Measurements from ENCODE around the gene AGPAT4.

Gene AGPAT4

DNA sequence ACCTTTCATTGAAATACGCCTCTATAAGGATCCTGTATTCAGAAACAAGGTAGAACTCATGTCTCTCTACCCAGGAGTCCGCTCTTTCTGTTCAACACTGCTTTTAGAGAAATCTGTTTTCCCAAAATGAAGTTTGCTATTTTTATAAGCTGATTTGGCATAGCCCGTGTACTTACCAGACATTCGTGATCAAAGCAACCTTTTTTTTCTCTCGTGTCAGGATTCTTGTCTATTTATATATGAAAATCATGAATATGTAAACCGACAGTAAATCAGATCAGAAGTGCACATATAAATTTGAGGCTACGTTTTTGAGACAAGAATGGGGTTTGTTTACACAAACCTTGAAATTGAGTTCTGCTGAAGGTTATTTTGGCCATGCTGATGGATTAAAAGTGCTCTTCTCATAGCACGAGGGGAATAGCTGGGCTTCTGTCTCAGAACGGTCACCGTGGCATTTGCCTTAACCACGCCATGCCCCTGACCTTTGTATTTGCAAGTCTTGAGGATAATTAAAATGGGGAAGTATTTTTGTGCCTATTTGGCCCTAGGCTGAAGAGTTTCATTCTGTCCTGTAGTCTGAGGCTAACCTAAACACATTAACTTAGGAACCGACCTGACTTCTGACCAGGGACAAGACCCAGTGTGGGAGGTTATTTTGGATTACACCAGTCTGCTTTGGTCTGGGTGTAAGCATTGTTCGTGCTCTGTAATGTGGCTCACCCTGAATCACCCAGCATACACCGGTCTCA is 163.7 kb downstream of the AGPAT4 start:
- Histone ChIP-seq H3K4me3 (no peak overlapping the region), H3K9me3 (no peaks in the 10 kb centered on the region), H3K4me1 (no peaks in the 10 kb centered on the region), H3K36me3 (replicated peaks) (peaks cover 27% of the 10 kb centered on the region), H3K27me3 (ENCODE audit: low read depth) (no peaks in the 10 kb centered on the region)
- no peak for DNase-seq (ENCODE audit: low spot score in 2 of 2)
- in situ Hi-C loops (cut with MboI; ENCODE audit: low sequenced_read_pairs): no loop called here

DNA sequence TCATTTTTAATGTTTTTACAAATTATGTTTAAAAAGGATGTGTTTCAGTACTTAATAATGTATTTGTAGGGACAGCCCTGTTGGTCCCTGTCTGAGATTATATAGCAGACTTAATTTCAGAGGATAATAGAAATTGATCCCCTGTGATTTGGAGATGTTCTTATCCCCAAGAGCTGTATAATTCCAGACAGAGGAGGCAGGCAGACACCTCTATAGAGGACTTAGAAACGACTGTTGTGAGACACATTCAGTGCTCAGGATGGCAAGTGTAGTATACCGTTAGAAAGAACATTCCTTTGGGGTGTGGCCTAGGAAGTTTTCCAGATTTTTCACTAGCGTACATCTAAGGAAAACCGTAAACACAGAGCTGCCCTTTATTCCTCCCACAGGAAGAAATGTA is 164.5 kb downstream of the AGPAT4 start:
- peaks cover 27% of the 10 kb centered on the region for H3K36me3 ChIP-seq (replicated peaks)
- in situ Hi-C loops (cut with MboI; ENCODE audit: low sequenced_read_pairs): no loop called here

DNA sequence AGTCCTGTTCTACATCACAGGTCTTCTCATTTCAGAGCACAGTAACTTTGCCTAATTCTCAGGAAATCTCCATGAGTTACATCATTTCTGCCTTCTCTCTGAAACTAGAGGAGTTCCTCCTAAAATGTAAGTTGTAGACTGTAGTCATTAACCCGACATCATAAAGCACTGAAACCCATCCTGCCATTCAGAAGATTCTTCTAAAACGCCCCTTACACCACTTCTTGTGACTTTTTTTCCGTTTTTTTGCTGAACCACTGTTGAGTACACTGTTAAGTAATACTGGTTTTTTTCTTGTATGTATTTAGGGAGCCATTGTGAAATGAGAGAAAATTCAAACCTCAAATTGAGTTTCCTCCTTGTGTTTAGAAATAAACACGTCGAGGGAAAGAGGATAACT is 164.9 kb downstream of the AGPAT4 start:
- Histone ChIP-seq H3K4me1 (no peaks in the 10 kb centered on the region), H3K27me3 (ENCODE audit: low read depth) (no peaks in the 10 kb centered on the region), H3K4me3 (no peak overlapping the region), H3K9me3 (no peaks in the 10 kb centered on the region), H3K36me3 (replicated peaks) (peaks cover 27% of the 10 kb centered on the region)
- no peak for DNase-seq (ENCODE audit: low spot score in 2 of 2)
- in situ Hi-C loops (cut with MboI; ENCODE audit: low sequenced_read_pairs): no loop called here

More for the DNA sequence above, 164.5 kb downstream of the AGPAT4 start:
- H3K4me3 ChIP-seq: no peak overlapping the region
- no peaks in the 10 kb centered on the region for H3K9me3 ChIP-seq
- no peak for DNase-seq (ENCODE audit: low spot score in 2 of 2)
- no peaks in the 10 kb centered on the region for H3K4me1 ChIP-seq
- no peaks in the 10 kb centered on the region for H3K27me3 ChIP-seq (ENCODE audit: low read depth)

DNA sequence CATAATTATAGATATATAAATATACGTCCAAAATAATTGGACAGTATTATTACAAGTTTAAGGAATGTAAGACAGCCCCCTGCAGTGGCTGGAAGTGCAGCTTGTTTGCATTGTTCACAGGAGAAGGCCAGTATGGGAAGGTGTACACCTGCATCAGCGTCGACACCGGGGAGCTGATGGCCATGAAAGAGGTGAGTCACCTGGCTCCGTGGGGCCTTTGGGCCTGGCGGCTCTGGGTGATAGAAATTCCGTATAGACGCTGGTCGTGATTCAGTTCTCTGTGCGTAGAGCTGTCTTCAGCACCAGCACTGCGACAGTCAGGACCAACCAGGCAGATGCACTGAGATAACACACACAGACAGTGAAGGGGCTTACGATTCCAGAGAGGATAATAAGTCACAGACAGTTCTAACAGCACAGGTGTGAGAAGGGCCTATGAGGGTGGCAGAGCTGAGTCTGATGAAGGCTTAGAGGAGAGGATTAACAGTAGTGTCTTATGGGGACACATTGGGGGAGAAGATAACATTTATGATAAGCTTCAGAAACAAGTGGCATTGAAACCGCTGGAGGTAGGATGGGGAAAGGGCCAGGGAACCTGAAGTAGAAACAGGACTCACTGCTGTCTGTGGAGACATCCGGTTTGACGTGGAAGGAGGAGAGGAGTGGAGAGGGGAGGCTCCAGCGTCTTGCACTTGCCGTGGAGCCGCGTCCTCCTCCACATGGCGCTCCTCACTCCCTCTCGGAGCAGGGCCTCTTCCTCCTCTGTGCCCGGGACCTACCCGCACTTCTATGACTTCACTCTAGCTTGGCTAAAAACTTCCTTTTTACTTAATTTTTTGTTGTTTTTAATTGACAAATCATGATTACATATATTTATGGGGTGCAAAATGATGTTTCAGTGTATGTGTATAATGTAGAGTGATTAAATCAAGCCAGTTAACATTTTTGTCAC is 165.8 kb downstream of the AGPAT4 start:
- H3K36me3 ChIP-seq (replicated peaks): peaks cover 27% of the 10 kb centered on the region

DNA sequence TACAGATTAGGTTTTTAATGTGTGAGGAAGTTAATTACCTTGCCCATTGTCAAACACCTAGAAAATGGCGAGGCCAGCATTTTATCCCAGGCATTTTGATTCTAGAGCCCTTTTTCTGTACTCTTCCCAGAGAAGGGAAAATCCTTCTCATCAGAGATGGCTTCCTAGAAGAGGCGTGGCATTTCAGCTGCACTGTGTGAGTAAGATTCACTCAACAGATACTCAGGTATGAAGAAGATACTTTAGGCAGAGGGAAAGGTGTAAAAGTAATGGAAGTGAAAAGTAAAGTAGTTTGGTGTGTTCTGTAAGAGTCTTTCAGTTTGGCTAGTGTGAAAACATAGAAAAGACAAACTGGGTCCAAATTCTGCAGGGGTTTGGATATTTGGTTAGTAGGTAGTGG is 168.5 kb downstream of the AGPAT4 start:
- H3K27me3 ChIP-seq (ENCODE audit: low read depth): no peaks in the 10 kb centered on the region
- H3K36me3 ChIP-seq (replicated peaks): peaks cover 27% of the 10 kb centered on the region
- no peaks in the 10 kb centered on the region for H3K4me1 ChIP-seq
- H3K9me3 ChIP-seq: no peaks in the 10 kb centered on the region
- in situ Hi-C loops (cut with MboI; ENCODE audit: low sequenced_read_pairs): no loop called here
- no peak overlapping the region for H3K4me3 ChIP-seq
- DNase-seq (ENCODE audit: low spot score in 2 of 2): no peak

More for the DNA sequence above, 165.8 kb downstream of the AGPAT4 start:
- no peaks in the 10 kb centered on the region for H3K27me3 ChIP-seq (ENCODE audit: low read depth)
- in situ Hi-C loops (cut with MboI; ENCODE audit: low sequenced_read_pairs): no loop called here
- H3K4me3 ChIP-seq: no peak overlapping the region
- no peaks in the 10 kb centered on the region for H3K9me3 ChIP-seq
- H3K4me1 ChIP-seq: no peaks in the 10 kb centered on the region
- no peak for DNase-seq (ENCODE audit: low spot score in 2 of 2)

DNA sequence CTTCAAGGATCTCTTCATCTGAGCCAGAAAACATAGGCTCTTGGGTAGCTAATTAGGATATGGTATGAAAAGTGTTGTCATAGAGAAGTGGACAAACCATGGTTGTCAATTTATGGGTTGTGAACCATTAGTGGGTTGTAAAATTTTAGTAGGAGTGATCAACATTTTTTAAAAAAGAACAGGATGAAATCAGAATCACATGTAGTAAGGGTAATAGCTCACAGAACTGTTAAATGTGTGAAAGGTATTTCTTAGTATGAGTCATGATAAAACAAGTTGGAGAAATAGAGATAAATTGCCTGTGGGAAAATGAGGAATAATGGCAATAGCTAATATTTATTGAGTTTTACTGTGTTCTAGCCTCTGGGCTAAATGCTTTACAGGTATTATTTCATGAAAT is 168.9 kb downstream of the AGPAT4 start:
- Histone ChIP-seq H3K9me3 (no peaks in the 10 kb centered on the region), H3K27me3 (ENCODE audit: low read depth) (no peaks in the 10 kb centered on the region), H3K4me1 (no peaks in the 10 kb centered on the region), H3K36me3 (replicated peaks) (peaks cover 25% of the 10 kb centered on the region), H3K4me3 (no peak overlapping the region)
- in situ Hi-C loops (cut with MboI; ENCODE audit: low sequenced_read_pairs): no loop called here
- DNase-seq (ENCODE audit: low spot score in 2 of 2): no peak

DNA sequence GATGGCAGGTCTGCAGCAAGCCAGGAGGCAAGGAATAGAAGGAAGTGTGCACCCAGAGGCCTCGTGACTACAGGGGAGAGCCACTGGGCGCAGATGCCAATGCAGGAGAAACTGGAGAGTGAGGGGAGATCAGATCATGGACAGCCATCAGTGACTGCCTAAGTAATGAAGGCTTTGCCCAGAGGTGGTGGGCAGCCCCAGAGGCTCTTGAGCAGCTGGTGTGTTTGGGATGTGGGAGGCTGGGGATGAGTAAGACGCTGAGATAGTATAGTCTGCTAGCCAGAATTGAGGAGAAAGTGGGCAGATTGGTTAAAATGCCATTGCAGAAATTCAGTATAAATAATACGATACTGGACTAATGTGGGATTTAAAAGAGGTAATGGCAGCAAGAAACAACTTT is 170.4 kb downstream of the AGPAT4 start:
- Histone ChIP-seq H3K27me3 (ENCODE audit: low read depth) (no peaks in the 10 kb centered on the region), H3K36me3 (replicated peaks) (peaks cover 17% of the 10 kb centered on the region), H3K4me3 (no peak overlapping the region), H3K4me1 (no peaks in the 10 kb centered on the region), H3K9me3 (no peaks in the 10 kb centered on the region)
- in situ Hi-C loops (cut with MboI; ENCODE audit: low sequenced_read_pairs): no loop called here
- DNase-seq (ENCODE audit: low spot score in 2 of 2): no peak

DNA sequence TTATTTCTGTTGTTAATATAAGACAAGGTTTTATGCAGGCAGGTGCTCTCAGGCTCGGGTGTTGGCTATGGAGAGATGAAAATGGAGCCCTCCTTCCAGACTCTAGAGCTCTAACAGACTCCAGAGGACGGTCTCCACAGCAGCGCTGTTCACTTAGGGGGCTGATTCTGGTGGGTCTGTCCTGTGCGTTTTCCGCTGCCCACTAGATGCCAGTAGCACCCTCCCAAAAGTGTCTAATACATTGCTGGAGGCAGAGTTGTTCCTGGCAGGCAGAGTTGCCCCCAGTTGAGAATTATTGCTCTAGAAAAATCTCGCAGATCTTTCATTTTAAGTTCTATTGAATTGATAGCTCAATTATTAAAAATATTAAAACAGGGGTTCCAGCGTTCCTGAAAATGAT is 172.3 kb downstream of the AGPAT4 start:
- Histone ChIP-seq H3K4me1 (no peaks in the 10 kb centered on the region), H3K27me3 (ENCODE audit: low read depth) (no peaks in the 10 kb centered on the region), H3K36me3 (replicated peaks) (peaks cover 7% of the 10 kb centered on the region), H3K9me3 (no peaks in the 10 kb centered on the region), H3K4me3 (no peak overlapping the region)
- DNase-seq (ENCODE audit: low spot score in 2 of 2): peak in 1 of 2 experiments; percentile 14
- in situ Hi-C loops (cut with MboI; ENCODE audit: low sequenced_read_pairs): no loop called here

DNA sequence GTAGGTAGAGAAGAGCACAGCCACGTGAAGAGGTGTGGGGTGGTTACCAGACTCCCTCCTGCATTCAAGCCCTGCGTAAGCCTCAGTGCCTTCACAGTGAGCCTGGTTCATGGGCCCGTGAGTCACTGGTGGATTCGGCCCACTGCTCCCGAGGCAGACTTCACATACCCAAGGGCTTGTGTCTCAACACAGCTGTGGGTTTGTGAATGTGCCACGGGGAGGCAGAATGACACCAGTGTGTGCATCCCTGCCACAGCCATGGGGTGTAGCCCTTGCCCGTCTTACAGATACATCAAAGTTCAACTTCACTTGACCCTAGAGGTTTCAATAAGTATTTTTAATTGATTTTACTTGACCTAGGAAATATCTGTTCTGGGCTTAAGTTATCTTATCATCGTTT is 173.8 kb downstream of the AGPAT4 start:
- in situ Hi-C loops (cut with MboI; ENCODE audit: low sequenced_read_pairs): no loop called here
- no peak for DNase-seq (ENCODE audit: low spot score in 2 of 2)
- Histone ChIP-seq H3K27me3 (ENCODE audit: low read depth) (no peaks in the 10 kb centered on the region), H3K9me3 (no peaks in the 10 kb centered on the region), H3K4me3 (no peak overlapping the region), H3K36me3 (replicated peaks) (peaks cover 3% of the 10 kb centered on the region), H3K4me1 (peaks cover 11% of the 10 kb centered on the region)

DNA sequence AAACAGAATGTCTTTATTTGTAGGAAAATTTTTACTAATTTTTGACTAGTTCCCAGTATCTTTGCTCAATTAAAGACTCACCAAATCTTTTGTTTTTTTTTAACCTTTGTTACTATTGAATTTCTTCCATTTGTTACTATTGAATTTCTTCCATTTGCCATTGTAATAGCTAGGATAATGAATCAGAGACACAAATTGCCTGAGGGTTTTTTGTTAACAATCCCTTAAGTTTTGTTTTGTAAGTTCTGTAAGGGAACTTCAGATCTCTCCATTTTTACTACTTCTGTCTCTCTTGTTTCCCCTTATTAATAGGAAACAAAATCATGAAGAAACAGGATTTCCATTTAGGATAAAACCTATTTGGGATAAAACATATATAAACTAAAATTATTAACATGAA is 177.9 kb downstream of the AGPAT4 start:
- H3K9me3 ChIP-seq: no peaks in the 10 kb centered on the region
- in situ Hi-C loops (cut with MboI; ENCODE audit: low sequenced_read_pairs): no loop called here
- H3K36me3 ChIP-seq (replicated peaks): no peaks in the 10 kb centered on the region; the same call in 1 of the 2 replicates
- H3K4me1 ChIP-seq: peaks cover 19% of the 10 kb centered on the region
- H3K27me3 ChIP-seq (ENCODE audit: low read depth): no peaks in the 10 kb centered on the region
- H3K4me3 ChIP-seq: no peak overlapping the region
- peak in 1 of 2 experiments; percentile 40 for DNase-seq (ENCODE audit: low spot score in 2 of 2)

DNA sequence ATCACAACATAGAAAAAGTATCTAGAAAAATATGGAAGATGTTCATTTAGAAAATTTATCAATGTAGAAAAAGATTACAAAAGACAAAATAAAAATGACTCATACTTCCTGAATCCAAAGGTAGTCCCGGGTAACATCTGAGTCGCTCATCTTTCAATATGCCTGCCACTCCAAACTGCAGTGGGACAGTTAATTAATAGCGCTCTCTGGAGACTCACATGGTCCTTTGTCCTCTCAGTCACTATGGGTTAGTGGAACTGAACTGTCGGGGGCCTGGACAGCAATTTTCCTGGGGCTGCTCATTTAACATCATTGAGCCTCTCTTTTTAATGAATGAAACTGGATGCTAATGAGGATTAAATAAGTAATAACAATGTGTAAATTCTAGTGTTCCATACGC is 178.9 kb downstream of the AGPAT4 start:
- peak; percentile 47 to 59 for DNase-seq (ENCODE audit: low spot score in 2 of 2)
- Histone ChIP-seq H3K4me1 (peaks cover 19% of the 10 kb centered on the region), H3K9me3 (no peaks in the 10 kb centered on the region), H3K4me3 (no peak overlapping the region), H3K36me3 (replicated peaks) (no peaks in the 10 kb centered on the region; the same call in 1 of the 2 replicates), H3K27me3 (ENCODE audit: low read depth) (no peaks in the 10 kb centered on the region)
- in situ Hi-C loops (cut with MboI; ENCODE audit: low sequenced_read_pairs): no loop called here

DNA sequence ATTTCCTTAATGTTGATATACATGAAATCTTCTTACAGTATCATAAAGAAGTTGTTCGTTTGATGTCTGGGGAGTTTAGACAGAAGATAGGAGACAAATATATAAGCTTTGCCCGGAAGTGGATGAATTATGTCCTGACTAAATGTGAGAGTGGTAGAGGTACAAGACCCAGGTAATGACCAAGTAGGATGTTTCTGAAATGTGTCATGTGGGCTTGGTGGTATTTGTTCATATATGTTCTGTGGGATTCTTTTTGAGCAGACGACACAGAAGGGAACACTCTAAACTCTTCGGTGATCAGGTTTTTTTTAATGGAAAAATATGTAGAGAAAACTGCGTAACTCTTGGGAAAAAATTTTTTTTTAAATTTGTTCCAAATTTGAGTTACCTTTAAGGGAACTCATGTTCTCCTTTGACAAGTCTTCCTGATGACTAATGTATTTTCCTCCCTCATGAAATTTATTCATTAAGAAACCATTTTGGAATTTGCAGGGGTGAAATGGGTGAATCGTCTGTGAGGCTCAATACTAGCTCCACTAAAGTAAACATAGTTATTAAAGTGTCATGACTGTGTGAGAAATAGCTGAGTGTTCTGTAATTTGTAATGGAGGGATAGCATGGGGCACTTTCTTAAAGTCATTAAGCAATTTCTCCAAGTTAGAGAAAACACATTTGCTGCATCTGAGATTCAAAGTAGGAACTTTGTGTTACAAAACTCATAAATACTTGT is 181.7 kb downstream of the AGPAT4 start:
- in situ Hi-C loops (cut with MboI; ENCODE audit: low sequenced_read_pairs): no loop called here
- DNase-seq (ENCODE audit: low spot score in 2 of 2): no peak
- Histone ChIP-seq H3K27me3 (ENCODE audit: low read depth) (no peaks in the 10 kb centered on the region), H3K4me3 (no peak overlapping the region), H3K4me1 (peaks cover 19% of the 10 kb centered on the region), H3K36me3 (replicated peaks) (peaks cover 11% of the 10 kb centered on the region; the same call in 1 of the 2 replicates), H3K9me3 (no peaks in the 10 kb centered on the region)

DNA sequence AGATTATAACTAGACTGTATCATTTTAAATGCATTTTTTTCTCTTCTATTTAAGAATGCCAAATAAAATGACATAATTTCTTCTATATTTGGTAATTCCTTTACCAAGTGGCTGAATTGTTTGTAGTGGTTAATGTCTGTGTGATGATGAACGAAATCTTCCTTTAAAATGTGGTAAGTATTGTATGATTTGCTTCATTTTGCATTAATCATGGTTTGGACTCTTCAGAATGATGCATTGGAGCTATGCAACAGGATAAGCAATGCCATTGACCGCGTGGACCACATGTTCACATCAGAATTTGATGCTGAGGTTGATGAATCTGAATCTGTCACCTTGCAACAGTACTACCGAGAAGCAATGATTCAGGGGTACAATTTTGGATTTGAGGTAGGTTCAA is 182.7 kb downstream of the AGPAT4 start:
- H3K36me3 ChIP-seq (replicated peaks): peaks cover 18% of the 10 kb centered on the region
- in situ Hi-C loops (cut with MboI; ENCODE audit: low sequenced_read_pairs): no loop called here

More for the DNA sequence above, 182.7 kb downstream of the AGPAT4 start:
- H3K4me1 ChIP-seq: peaks cover 18% of the 10 kb centered on the region
- no peak for DNase-seq (ENCODE audit: low spot score in 2 of 2)
- H3K27me3 ChIP-seq (ENCODE audit: low read depth): no peaks in the 10 kb centered on the region
- no peaks in the 10 kb centered on the region for H3K9me3 ChIP-seq
- H3K4me3 ChIP-seq: no peak overlapping the region

All from HAP-1 (cell line).